ENCODE measurements around the gene MAP3K14. TPM values are rescaled to one million over a fixed set of nuclear protein-coding genes. Genes with fewer than 3 reads are reported as not detected.

The MAP3K14 gene
- total RNA-seq, 4 donors from 2014 or later, result 18.0 to 62.8 (median 34.0) TPM

GRCh38 chr17:45240905-45241327 lies 75.9 kb downstream of the MAP3K14 start:
- H3K4me3 ChIP-seq, result no peak overlapping the region

GRCh38 chr17:45238155-45238774 lies 78.6 kb downstream of the MAP3K14 start:
- intact Hi-C loops (cut with DNase I; ENCODE audit: low total_unique reads) (no loop called here), in situ Hi-C loops (cut with MboI; ENCODE audit: low sequenced_read_pairs in 4 of 4) (no loop called here)
- no peaks in the 10 kb centered on the region for H3K9me3 ChIP-seq
- ATAC-seq (no peak), DNase-seq (no peak)
- no peaks in the 10 kb centered on the region for H3K4me1 ChIP-seq
- no peaks in the 10 kb centered on the region for H3K36me3 ChIP-seq
- no peak overlapping the region for H3K27ac ChIP-seq
- no peak for TF ChIP-seq POLR2A (IDR thresholded peaks at IDR 0.05)
- TF ChIP-seq CTCF (IDR thresholded peaks at IDR 0.05 in 4 of 5, conservative IDR thresholded peaks at IDR 0.05 in 1 of 5), result no peak
- H3K27me3 ChIP-seq, result peaks cover 0 to 8% (median 8%) of the 10 kb centered on the region in 3 donors
- H3K4me3 ChIP-seq, result no peak overlapping the region

More at GRCh38 chr17:45240905-45241327, 75.9 kb downstream of the MAP3K14 start:
- intact Hi-C loops (cut with DNase I; ENCODE audit: low total_unique reads) (no loop called here), in situ Hi-C loops (cut with MboI; ENCODE audit: low sequenced_read_pairs in 4 of 4) (no loop called here)
- Histone ChIP-seq H3K9me3 (no peaks in the 10 kb centered on the region), H3K27ac (no peak overlapping the region), H3K27me3 (peaks cover 0 to 8% (median 8%) of the 10 kb centered on the region in 3 donors), H3K36me3 (no peaks in the 10 kb centered on the region), H3K4me1 (no peaks in the 10 kb centered on the region)
- DNase-seq (no peak), ATAC-seq (no peak)
- TF ChIP-seq CTCF (IDR thresholded peaks at IDR 0.05 in 4 of 5, conservative IDR thresholded peaks at IDR 0.05 in 1 of 5), result no peak
- no peak for TF ChIP-seq POLR2A (IDR thresholded peaks at IDR 0.05)

- Histone ChIP-seq H3K27ac (no peak overlapping the region), H3K4me3 (no peak overlapping the region), H3K27me3 (peaks cover 0 to 8% (median 8%) of the 10 kb centered on the region in 3 donors), H3K9me3 (no peaks in the 10 kb centered on the region), H3K36me3 (no peaks in the 10 kb centered on the region), H3K4me1 (no peaks in the 10 kb centered on the region)
- DNase-seq (no peak), ATAC-seq (no peak)
- intact Hi-C loops (cut with DNase I; ENCODE audit: low total_unique reads) (no loop called here), in situ Hi-C loops (cut with MboI; ENCODE audit: low sequenced_read_pairs in 4 of 4) (no loop called here)
- TF ChIP-seq POLR2A (IDR thresholded peaks at IDR 0.05), result no peak
- no peak for TF ChIP-seq CTCF (IDR thresholded peaks at IDR 0.05 in 4 of 5, conservative IDR thresholded peaks at IDR 0.05 in 1 of 5)
Measured at GRCh38 chr17:45237686-45238085, 79.1 kb downstream of the MAP3K14 start.

- H3K9me3 ChIP-seq, result no peaks in the 10 kb centered on the region
- no peak overlapping the region for H3K27ac ChIP-seq
- no peak for ATAC-seq
- in situ Hi-C loops (cut with MboI; ENCODE audit: low sequenced_read_pairs in 4 of 4) (no loop called here), intact Hi-C loops (cut with DNase I; ENCODE audit: low total_unique reads) (no loop called here)
- no peaks in the 10 kb centered on the region for H3K36me3 ChIP-seq
- H3K4me3 ChIP-seq, result no peak overlapping the region
- DNase-seq, result no peak
- H3K27me3 ChIP-seq, result peaks cover 0 to 5% (median 3%) of the 10 kb centered on the region in 3 donors
- no peak for TF ChIP-seq POLR2A (IDR thresholded peaks at IDR 0.05)
- TF ChIP-seq CTCF (IDR thresholded peaks at IDR 0.05 in 4 of 5, conservative IDR thresholded peaks at IDR 0.05 in 1 of 5), result no peak
- H3K4me1 ChIP-seq, result no peaks in the 10 kb centered on the region
Measured at GRCh38 chr17:45236282-45236606, 80.6 kb downstream of the MAP3K14 start.

Data from gastrocnemius medialis (tissue), 4 donors.